AG09309 (cell line): ENCODE data around the gene GDAP1L1.

ENCODE experiments used
- DNase-seq: peaks from one replicate; pipeline ENCODE4 v3.0.0-alpha.2; 2010; ENCODE audit warnings: low read depth
- H3K4me3 ChIP-seq: 2 replicates; pipeline ENCODE4 v1.5.1; 2011; ENCODE audit warnings: mild to moderate bottlenecking, low read depth, low read length, moderate library complexity; ENCODE audit not compliant: control insufficient read depth
- CTCF ChIP-seq: IDR thresholded peaks from 2 replicates; pipeline ENCODE4 v1.5.1; 2011; ENCODE audit warnings: mild to moderate bottlenecking, low read depth, low read length, inconsistent platforms; ENCODE audit not compliant: insufficient read depth, control insufficient read depth; ENCODE audit errors: missing control alignments

The GDAP1L1 gene

GRCh38 chr20:44248410-44248759 is 1.3 kb downstream of the GDAP1L1 start:
- DNase-seq = no peak
- no peak for TF ChIP-seq CTCF
- H3K4me3 ChIP-seq = no peak overlapping the region

- H3K4me3 ChIP-seq = no peak overlapping the region
- TF ChIP-seq CTCF = no peak
- no peak for DNase-seq
Measured at GRCh38 chr20:44251284-44251683, 4.2 kb downstream of the GDAP1L1 start.

DNA sequence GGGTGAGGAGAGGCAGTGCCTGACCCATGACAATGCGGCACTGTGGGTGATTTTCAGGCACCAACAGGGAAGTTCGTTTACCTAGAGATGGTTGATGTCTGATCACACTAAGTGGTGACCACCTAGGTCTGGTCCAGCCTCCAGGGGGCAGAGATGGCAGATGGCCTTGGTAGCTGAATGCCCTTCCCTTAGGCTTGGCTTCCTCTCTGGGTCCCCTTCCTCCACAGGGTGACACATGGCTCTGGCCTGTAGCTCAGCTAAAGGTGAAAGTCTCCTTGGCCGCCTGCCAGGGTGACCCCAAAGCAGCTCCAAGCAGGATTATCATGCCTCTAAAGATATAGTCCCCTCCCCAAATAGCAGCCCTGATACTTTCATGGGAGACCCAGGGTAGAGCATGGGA is 6.4 kb downstream of the GDAP1L1 start:
- TF ChIP-seq CTCF = no peak
- DNase-seq = no peak
- H3K4me3 ChIP-seq = no peak overlapping the region

DNA sequence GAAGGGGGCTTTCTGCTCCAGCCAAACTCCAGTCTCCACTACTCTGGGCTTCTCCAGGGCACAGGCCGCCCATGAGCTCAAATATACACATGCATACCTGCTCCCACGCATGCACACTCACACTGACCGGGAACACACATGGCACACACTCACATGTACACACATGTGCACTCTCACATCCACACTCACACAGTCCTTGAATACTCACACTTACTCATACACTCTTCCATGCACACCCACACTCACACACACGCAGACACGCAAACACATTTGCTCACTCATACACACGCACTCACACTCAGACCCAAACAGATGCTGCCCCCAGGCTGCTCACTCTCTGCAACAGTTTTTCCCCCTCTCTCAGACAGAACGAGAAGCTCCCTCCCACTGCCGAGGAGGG is 7.0 kb downstream of the GDAP1L1 start:
- no peak overlapping the region for H3K4me3 ChIP-seq
- TF ChIP-seq CTCF = no peak
- DNase-seq = no peak

DNA sequence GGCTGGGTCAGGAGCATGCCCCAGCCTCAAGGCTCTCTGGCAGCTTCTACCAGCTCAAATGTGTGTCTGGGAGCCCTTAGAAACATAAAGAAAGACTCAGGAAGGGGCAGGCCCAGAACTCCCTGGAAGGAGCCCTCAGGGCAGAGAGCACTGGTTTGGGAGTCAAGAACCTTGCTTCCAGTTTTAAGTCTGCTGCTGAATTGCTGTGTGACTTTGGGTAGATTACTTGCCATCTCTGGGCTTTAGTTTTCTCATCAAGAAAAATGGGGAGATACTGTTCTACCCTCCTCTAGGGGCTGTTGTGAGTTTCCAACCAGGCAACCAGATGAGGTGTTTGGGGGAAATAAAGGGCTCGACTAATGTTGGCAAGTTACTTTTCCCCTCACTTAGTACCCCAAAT is 8.8 kb downstream of the GDAP1L1 start:
- TF ChIP-seq CTCF = no peak
- no peak for DNase-seq
- no peak overlapping the region for H3K4me3 ChIP-seq

GRCh38 chr20:44256961-44257360 is 9.9 kb downstream of the GDAP1L1 start:
- no peak for TF ChIP-seq CTCF

DNA sequence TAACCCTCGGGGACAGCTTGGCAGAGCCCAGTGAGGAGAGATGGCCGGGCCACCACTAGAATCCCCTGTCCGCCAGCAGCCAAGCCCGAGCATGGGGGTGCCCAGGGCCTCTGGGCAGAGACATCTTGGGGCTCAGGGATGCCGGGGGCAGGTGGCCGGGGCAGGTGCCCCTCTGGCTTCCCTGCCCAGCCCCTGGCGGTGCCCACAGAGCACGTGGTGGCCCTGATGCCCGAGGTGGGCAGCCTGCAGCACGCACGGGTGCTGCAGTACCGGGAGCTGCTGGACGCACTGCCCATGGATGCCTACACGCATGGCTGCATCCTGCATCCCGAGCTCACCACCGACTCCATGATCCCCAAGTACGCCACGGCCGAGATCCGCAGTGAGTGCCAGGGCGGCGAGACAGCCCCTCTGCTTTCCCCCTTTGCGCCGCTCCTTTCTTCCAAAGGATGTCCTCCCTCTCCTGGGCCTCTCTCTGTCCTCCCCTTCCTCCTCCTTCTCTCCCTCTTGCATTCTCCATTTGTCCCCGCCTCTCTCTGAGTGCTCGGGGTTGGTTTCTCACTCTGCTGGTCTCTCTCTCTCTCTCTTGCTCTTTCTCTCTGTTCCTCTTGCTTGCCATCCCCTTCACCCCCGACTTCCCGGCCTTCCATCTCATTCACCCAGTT is 11.2 kb downstream of the GDAP1L1 start:
- TF ChIP-seq CTCF = no peak
- DNase-seq = no peak

More at GRCh38 chr20:44256961-44257360, 9.9 kb downstream of the GDAP1L1 start:
- DNase-seq = no peak
- H3K4me3 ChIP-seq = no peak overlapping the region

More for the DNA sequence above, 11.2 kb downstream of the GDAP1L1 start:
- no peak overlapping the region for H3K4me3 ChIP-seq
